ENCODE data around the gene UPK3B. TPM values are rescaled to one million over a fixed set of nuclear protein-coding genes. Genes with fewer than 3 reads are reported as not detected.
A peak's percentile ranks its signal among the peaks of the same experiment; 100 is the strongest.
"Not testable (repeated sequence)": the region's sequence is repeated elsewhere in the genome, so short reads cannot be mapped to it uniquely, and the experiment has no call there.

Gene UPK3B
- total RNA-seq (2014; rRNA removed; shearing (Covaris generic)) = 1.0 TPM in 1 of 2 replicates, not detected in the other
- polyA plus RNA-seq (2015; cell fraction: cytosol; rRNA removed) = 0.08 TPM in 1 of 2 replicates, not detected in the other
- 0.50 and 0.59 TPM in 2 replicates for polyA plus RNA-seq (2015; cell fraction: nucleus; rRNA removed)

DNA sequence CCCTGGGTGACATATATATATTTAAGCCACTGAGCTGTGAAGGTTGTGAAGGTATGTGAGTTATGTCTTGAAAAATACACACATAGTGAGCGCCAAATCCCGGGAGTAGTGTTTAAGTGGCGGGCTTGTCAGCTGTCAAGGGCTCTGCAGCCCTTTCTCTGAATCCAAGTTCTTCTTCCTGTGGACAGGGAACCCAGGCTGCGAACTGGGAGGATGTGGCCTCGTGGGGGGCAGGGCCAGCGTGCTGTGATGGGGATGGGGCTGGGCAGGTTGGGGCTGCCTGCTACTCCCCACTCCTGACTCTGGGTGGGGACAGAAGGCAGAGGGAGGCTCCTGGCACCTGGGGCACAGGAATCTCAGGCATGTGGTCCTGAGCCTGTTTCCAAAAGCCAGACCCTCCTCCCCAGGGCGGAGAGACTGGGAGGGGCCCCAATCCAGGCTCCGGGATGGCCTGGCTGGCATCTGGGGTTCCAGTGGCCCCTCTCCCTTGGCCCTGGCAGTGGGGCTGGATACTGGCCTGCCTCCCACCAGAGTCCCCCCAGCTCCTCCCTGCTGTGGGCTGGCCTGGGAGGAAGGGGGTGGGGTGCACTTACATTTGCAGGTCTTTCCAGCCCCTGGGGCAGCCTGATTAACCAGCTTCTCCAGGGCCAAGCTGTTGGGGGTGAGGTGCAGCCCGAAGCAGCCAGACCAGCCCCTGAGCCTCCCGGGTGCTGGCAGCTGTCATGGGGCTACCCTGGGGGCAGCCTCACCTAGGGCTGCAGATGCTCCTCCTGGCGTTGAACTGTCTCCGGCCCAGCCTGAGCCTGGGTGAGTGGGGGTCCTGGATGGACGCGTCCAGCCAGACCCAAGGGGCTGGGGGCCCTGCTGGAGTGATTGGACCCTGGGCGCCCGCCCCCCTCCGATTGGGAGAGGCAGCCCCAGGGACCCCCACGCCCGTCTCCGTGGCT lies at the start of gene UPK3B:
Gene UPK3B, plus strand, starts transcription at position 622 of the 947 bp plus-strand sequence. Its CDS starts 101 bp downstream, at position 723.
- peak; percentile 9 for DNase-seq (ENCODE audit: low read depth)

DNA sequence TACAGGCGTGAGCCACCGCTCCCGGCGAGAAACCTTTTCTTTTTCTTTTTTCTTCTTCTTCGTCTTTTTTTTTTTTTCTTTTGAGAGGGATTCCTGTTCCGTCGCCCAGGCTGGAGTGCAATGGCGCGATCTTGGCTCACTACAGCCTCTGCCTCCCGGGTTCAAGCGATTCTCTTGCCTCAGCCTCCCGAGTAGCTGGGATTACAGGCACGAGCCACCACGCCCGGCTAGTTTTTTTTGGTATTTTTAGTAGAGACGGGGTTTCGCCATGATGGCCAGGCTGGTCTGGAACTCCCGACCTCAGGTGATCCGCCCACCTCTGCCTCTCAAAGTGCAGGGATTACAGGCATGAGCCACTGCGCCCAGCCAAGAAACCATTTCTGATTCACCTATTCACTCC lies 49.6 kb upstream of the UPK3B start:
- not testable (repeated sequence) for DNase-seq (ENCODE audit: low read depth)

DNA sequence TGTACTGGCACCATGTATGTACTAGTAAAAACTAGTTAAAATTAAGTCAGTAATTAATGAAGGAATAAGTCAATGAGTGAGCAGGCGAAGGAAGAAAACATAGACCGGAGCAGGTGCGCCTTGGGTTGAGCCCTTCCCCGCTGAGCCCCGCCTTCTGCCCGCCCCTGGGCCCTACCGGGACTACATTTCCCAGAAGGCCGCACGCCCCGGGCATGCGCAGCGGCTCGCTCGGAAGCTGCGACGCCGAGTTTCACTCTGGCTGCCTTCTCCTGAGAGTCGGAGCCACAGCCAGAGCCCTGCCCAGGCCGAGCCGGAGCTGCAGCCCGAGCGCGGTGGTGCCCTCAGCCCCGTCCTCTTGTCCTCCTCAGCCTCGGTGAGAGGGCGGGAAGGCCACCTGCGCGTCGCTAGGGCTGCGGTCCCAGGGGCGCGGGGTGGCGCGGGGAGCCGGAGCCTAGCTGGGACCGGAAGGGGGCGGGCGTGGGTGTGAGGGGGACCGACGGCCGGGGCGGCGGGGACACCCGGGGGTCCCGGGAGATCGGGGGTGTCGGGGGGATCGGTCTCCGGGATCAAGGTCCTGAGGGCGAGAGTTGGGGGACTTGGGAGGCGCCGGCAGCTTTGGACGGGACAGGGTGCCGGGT lies 48.8 kb upstream of the UPK3B start, which contains the start of gene DTX2:
Gene DTX2, plus strand, starts transcription at position 246 of the 638 bp plus-strand sequence. CDS start 18,801 bp downstream, outside the sequence.
- DNase-seq (ENCODE audit: low read depth) = not testable (repeated sequence)

DNA sequence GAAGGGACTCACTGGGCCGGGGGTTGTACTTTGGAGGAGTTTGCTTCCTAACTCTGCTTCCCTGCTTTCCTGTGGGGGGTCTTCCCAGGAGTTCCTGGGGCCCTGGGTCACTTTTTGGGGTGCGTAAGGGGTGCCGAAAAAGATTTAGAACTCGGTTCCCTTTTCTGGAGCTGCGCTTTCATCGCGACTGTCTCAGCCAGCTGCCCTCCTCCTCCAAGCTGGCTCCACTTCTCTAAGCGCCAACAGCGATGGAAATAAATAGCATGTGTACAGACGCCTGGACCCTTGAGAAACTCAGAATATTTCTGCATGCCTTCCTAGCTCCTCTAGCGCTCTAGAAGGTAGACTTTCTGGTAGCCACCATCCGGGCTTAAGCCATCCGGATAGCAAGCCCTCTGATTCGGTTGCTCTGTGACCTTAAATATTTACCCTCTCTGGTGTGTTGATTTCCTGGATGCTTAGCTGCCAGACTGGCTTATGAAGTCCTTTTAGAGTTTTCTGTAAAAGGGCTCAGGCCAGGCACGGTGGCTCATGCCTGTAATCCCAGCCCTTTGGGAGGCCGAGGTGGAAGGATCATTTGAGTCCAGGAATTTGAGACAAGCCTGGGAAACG lies 48.0 kb upstream of the UPK3B start:
- not testable (repeated sequence) for DNase-seq (ENCODE audit: low read depth)

DNA sequence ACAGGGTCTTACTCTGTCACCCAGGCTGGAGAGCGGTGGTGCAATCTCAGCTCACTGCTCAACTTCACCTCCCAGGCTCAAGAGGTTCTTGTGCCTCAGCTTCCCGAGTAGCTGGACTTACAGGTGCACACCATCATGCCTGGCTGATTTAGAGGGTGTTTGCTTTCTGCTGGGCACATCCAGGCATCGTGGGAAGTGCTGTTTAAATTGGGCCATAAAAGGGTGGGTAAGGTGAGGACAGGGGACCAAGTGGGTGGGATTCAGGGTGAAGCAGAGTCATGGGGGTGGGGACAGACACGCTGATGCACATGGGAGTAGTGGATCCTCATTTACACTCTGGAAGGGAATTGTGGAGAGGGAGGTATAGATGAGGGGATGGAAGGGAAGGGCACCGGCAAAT lies 45.4 kb upstream of the UPK3B start:
- not testable (repeated sequence) for DNase-seq (ENCODE audit: low read depth)

DNA sequence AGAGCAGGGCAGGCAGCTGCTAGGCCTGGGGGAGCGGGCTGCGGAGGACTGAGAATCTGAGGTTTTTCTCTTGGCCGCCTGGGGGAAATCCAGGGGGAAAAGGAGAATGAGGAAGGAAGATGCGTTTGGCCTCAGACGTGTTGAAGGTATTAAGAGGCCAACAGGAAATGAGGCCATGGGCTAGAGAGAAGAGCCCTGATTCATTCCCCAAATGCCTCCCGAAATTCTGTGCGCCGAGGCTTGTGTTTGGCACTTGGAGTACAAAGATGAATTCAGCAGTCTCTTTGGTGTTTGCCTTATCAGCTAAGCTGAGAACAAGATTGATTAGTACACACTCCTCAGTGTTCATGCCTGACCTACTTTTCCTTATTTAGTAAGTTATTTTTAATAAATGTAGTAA lies 44.4 kb upstream of the UPK3B start:
- DNase-seq (ENCODE audit: low read depth) = not testable (repeated sequence)

DNA sequence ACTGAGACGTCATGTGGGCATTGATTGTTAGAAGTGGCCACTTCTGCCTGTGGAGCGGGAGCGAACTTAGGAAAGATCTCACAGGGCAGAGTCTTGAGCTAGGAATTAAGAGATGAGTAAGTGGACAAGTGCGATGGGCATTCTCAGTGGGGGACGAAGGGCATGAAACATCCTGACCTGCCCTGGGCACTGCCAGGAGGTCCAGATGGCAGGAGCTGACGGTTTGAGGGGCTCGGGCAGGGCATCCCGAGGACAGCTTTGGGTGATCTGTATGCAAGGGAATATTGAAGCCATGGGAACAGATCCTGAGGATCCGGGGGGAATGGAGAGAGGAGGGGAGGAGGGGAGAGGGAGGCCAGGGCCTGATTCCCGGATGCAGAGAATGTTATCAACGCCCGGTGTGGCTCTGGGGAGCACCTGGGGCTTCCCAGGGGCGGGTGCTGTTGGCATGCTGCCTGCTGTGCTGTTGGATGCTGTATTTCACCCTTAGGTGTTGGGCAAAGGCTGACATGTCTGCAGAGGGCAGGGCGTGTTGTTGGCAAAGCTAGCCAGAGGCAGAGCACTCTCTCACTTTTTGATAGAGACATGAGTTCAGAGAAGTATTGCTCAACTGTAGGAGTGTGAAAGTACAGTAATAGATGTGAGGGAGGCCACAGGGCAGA lies 42.5 kb upstream of the UPK3B start:
- not testable (repeated sequence) for DNase-seq (ENCODE audit: low read depth)

DNA sequence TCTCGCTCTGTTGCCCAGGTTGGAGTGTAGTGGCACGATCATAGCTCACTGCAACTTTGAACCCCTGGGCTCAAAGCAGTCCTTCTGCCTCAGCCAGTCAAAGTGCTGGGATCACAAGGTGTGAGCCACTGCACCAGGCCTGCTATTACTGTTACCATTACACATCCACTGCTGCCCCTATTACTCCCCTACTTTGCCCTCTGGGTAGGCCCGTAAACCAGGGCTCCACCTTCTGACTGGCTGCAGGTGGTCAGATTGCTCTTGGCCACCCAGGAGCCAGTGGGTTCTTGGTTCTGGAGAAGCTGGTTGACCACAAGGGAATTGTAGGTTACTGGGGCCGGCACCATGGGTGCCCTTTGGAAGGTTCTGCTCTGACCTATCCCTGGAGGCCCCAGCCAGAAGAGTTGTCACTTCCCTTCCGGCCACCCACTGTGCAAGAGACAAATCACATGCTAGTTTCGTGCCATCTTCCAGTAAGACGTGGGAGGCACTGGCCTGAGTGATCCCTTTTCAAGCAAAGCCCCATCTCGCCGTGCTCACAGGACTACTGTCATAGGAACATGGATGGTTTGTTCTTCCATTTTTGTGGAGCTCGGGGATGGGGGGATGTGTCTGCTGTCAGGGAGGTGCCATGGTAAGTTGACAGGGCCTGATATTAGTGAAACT lies 38.7 kb upstream of the UPK3B start:
- not testable (repeated sequence) for DNase-seq (ENCODE audit: low read depth)

DNA sequence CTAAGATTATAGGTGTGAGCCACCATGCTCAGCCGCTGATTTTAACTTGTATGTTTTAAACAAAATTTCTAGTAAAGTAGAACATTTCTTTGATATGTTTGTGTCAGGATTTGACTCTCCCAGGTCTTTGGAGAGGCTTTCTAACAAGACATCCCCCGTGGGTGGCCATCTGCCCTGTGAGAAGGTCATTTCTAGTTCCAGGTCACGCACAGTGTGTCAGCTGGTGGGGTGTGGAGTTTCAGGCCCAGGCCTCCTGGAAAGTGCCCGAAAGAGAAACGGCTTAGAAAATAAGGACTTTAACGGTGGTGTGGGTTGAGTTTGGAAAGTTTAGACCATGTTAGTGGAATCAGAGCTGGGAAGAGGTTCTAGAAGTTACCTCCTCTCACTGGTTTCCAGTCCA lies 37.3 kb upstream of the UPK3B start:
- not testable (repeated sequence) for DNase-seq (ENCODE audit: low read depth)

DNA sequence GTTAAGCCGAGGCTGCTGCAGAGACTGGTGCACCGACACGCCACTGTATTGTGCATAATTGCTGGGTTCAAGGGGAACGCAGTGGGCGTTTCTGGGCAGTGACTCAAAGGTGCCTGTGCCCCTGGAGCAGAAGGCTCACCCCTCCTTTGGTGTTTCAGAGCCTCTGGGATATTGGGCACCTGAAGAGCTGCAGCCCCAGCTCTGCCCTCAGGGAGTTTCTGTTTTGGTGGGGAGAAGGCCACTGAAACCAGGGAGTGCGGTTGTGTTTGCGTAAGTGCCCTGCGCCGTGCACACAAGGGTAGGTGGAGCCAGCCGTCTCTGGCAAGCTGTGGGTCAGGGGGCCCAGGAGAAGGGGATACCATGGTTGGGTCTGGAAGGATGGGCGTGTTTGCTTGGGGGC lies 34.1 kb upstream of the UPK3B start:
- DNase-seq (ENCODE audit: low read depth) = not testable (repeated sequence)

DNA sequence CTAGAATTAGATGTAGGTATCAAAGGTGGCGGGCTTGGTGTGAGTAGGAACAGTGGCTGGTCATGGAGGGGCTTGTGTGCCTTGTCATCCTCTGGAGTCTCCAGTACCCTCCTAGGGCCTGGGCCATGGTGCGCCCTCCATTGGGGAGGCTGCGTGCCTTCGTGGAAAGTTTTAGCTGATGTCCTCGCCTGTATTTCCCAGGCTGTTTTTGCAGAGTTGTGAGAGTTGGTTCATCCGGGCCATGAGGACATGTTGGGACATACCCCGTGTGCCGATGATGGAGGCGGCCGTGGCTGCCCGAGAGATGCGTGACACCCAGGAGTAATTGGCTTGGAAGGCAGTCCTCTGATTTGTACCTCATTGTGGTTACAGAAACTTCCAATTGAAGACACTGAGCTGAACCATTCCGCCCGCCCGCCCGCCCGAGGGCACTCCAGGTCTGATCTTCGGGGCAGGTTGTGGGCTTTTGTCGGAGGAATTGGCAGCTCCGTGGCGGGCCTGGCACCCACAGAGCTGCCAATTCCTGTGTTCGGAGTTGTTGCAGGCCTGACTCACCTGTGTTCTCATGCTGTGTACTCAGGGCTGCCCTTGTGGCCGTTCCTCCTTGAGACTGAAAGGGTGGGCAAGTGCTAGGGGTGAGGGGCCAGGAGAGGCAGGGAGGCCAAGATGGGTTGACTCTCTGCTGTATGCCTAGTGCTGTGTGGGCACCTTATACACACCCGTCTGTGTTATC lies 33.4 kb upstream of the UPK3B start:
- not testable (repeated sequence) for DNase-seq (ENCODE audit: low read depth)

DNA sequence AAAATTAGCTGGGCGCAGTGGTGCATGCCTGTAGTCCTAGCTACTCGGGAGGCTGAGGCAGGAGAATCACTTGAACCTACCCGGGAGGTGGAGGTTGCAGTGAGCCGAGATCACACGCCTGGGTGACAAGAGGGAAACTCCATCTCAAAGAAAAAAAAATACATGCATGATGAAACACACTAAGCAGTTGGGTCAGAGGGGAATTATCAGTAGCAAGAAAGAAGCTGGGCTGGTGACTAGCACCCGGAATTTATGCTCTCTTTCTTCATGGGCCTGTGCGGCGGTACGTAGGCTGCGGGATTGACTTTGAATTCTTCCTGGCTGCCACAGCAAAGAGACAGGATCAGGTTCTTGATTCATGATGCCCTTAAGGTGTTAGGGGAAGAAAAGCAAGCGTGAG lies 30.7 kb upstream of the UPK3B start:
- not testable (repeated sequence) for DNase-seq (ENCODE audit: low read depth)

DNA sequence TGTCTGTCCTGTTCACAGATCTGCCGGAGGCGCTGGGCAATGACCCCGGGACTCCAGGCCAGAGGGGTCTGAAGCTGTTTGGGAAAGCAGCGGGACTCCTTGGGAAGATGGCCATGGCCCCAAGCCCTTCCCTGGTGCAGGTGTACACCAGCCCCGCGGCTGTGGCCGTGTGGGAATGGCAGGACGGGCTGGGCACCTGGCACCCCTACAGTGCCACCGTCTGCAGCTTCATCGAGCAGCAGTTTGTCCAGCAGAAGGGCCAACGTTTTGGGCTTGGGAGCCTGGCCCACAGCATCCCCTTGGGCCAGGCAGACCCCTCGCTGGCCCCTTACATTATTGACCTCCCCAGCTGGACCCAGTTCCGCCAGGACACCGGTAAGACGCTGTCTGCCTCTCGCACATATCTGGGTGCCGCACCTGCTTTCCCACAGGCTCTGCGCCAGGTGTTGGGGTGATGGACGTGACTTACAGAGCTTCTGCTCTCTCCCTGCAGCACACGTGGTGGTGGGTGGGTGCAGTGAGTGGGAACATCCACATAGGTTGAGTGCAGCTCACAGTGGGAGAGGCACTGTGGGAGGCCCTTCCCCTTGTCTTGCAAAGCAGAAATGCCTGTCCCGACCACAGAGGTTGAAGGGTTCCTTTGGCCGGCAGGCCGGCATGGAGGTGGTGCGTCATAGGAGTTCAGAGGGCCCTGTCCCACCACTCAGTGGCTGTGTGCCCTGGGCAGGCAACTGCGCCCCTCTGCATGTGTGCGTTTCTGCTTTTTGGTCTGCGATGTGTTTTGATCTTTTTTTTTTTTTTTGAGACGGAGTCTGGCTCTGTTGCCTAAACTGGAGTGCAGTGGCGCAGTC lies 29.7 kb upstream of the UPK3B start:
- not testable (repeated sequence) for DNase-seq (ENCODE audit: low read depth)

DNA sequence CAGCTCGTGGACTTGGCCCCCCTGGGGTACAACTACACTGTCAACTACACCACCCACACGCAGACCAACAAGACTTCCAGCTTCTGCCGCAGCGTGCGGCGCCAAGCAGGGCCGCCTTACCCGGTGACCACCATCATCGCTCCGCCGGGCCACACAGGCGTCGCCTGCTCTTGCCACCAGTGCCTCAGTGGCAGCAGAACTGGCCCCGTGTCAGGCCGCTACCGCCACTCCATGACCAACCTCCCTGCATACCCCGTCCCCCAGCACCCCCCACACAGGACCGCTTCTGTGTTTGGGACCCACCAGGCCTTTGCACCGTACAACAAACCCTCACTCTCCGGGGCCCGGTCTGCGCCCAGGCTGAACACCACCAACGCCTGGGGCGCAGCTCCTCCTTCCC lies 27.7 kb upstream of the UPK3B start:
- DNase-seq (ENCODE audit: low read depth) = not testable (repeated sequence)

DNA sequence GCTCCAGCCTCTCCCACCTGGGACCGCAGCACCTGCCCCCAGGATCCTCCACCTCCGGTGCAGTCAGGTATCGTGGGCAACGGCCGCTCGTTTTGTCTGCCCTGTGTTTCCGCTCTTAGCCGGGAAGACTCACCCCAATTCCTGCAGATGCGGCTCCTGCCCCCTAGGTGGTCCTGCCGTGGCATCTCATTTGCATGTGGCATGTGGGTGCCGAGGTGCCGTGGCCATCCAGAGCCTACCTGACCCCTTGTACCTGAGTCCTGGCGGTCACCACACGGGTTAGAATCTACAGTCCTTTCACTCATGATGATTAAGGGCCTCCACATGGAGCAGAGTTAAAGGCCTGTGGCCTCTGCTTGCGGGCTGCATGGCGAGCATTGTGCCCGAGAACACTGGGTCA lies 27.3 kb upstream of the UPK3B start:
- DNase-seq (ENCODE audit: low read depth) = not testable (repeated sequence)

DNA sequence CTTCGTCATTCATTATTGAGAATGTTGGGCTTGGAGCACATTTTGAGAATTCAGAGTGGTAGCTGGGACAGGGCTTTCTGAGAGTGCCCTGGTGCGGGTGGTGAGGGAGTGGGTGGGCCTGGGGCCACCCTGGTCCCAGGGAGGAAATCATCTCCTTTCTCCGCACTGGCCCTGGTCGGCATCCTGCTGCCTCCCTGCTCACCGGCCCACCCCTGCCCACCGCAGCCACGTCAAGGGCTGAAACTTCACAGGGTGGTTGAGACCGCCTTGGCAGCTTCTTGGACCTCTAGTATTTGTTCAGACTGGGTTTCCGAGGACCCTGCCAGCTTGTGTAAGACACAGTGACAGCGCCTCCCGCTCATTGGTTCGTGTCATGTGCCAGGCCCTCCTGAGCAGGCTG lies 25.9 kb upstream of the UPK3B start:
- DNase-seq (ENCODE audit: low read depth) = not testable (repeated sequence)

DNA sequence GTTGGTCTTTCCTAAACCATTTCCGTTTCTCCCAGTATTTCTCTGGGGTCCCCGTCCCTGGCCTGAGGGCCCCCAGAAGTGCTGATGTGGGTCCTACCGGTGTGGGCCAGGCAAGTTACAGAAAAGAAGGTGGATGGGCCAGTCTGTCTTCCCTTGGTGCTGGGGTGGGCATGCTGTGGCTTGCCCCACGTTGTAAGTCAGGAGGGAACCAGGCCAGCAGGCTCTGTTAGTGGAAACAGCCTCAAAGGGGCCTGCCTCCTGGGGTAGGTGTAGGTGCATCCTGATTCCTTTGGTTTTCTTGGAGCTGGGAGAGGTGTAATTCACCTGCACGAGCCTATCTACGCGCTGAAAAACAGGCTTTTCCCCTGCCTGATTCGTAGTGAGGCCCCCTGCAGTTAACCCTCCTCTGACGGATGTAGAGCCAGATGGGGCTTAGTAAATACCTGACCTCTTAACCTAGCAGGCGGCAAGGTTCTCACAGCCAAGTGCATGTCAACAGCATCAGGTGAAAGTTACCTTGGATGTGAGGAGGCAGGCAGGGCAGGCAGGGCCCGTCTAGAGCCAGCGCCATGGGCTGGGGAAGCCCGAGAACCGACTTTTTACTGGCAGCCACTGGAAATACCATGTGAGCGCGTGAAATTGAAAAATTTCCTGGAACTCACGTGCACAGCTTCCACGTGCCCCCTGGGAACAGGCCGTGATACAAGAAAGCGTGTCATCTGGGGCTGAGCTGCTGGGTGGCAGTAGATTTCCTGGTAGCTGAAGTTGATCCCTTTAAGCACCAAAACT lies 24.3 kb upstream of the UPK3B start:
- not testable (repeated sequence) for DNase-seq (ENCODE audit: low read depth)

DNA sequence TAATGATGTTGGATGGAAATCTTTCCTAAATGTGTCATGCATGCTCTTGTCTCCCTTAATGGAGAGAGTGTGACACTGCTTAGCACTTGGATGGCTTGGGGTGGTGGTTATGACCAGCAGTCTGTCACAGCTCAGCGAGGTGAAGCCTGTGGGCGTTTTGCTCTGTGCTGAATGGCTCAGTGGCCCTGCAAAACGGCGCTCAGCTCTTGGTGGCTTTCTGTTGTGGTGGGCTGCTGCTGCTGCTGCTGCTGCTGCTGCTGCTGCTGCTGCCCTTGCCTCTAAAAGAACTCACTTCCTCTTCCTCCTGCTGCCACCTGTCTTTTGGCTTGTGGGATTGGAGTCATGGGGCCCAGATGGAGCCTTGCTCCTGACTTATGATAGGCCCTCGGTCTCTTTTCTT lies 23.7 kb upstream of the UPK3B start:
- not testable (repeated sequence) for DNase-seq (ENCODE audit: low read depth)

Data from HT1080 (cell line).